Caco-2 (cell line): ENCODE measurements around the gene EML5. TPM values are rescaled to one million over a fixed set of nuclear protein-coding genes. Genes with fewer than 3 reads are reported as not detected.

Source experiments
- BruUV-seq: library from RNA; stranded (reverse); fragments of 400-500 nt; replicated peaks from 2 replicates; lab custom pipeline; 2021; lab: Mats Ljungman, UMichigan
- CTCF ChIA-PET: fragments of 300-600 bp; sonication (Branson Sonifier 250); formaldehyde crosslinking; loops from one replicate; lab custom pipeline; 2022; ENCODE audit warnings: antibody characterized with exemption; lab: Charles Lee
- POLR2A ChIA-PET: fragments of 300-600 bp; sonication (Branson Sonifier 250); formaldehyde crosslinking; loops from one replicate; lab custom pipeline; 2022; ENCODE audit warnings: antibody characterized with exemption; lab: Charles Lee
- DNase-seq, 2 experiments: peaks; one replicate each; pipeline versions ENCODE4 v3.0.0 to v3.0.0-alpha.2; 2020 to 2022
- H3K27me3 ChIP-seq: replicated peaks from 2 replicates; pipeline ENCODE4 v1.6.0; 2011; ENCODE audit warnings: low read length; ENCODE audit not compliant: control insufficient read depth, insufficient read depth
- H3K36me3 ChIP-seq: 2 replicates; pipeline ENCODE4 v1.5.1; 2011; ENCODE audit warnings: low read length; ENCODE audit not compliant: control insufficient read depth, insufficient read depth
- H3K4me1 ChIP-seq: fragments of 250-450 bp; sonication (Bioruptor Pico); 2 replicates; pipeline ENCODE4 v1.5.1; 2020; ENCODE audit warnings: mild to moderate bottlenecking
- H3K4me3 ChIP-seq: 2 replicates; pipeline ENCODE4 v1.5.1; 2011; ENCODE audit warnings: low read depth, mild to moderate bottlenecking, control low read depth, low read length
- H3K9me3 ChIP-seq: fragments of 250-450 bp; sonication (Bioruptor Pico); 2 replicates; pipeline ENCODE4 v1.5.1; 2020; ENCODE audit warnings: mild to moderate bottlenecking, moderate library complexity
- H3K27ac Mint-ChIP-seq: one replicate; pipeline ENCODE4 v1.8.0; 2022; ENCODE audit warnings: mixed read lengths; ENCODE audit not compliant: unreplicated experiment
- H3K27me3 Mint-ChIP-seq: one replicate; pipeline ENCODE4 v1.8.0; 2022; ENCODE audit warnings: mixed read lengths; ENCODE audit not compliant: insufficient read depth, unreplicated experiment
- H3K36me3 Mint-ChIP-seq: one replicate; pipeline ENCODE4 v1.8.0; 2022; ENCODE audit warnings: mild to moderate bottlenecking, mixed read lengths; ENCODE audit not compliant: insufficient read depth, unreplicated experiment
- H3K4me1 Mint-ChIP-seq: one replicate; pipeline ENCODE4 v1.8.0; 2022; ENCODE audit warnings: low read depth, mixed read lengths; ENCODE audit not compliant: unreplicated experiment
- H3K4me3 Mint-ChIP-seq: one replicate; pipeline ENCODE4 v1.8.0; 2022; ENCODE audit warnings: mild to moderate bottlenecking, moderate library complexity, mixed read lengths; ENCODE audit not compliant: unreplicated experiment
- H3K9me3 Mint-ChIP-seq: one replicate; pipeline ENCODE4 v1.8.0; 2022; ENCODE audit warnings: mixed read lengths; ENCODE audit not compliant: unreplicated experiment
- CTCF ChIP-seq, 2 experiments: fragments of 200-600 bp in 1 of 2; IDR thresholded peaks; 1 replicate in 1 of 2; 2 replicates in 1 of 2; pipeline versions ENCODE4 v1.5.1 to v1.8.0; 2011 to 2022; ENCODE audit warnings: antibody characterized with exemption in 1 of 2, control low read depth in 1 of 2, inconsistent platforms in 1 of 2, low read depth in 1 of 2, low read length in 1 of 2, mild to moderate bottlenecking in 1 of 2, moderate library complexity in 1 of 2; ENCODE audit not compliant: insufficient read depth in 1 of 2, severe bottlenecking in 1 of 2, unreplicated experiment in 1 of 2
- intact Hi-C: fragments of 100-400 bp; cut with micrococcal nuclease; formaldehyde crosslinking; loops from one replicate; pipeline ENCODE4 v1.10.0; 2022; ENCODE audit not compliant: unreplicated experiment
- total RNA-seq: library from RNA; stranded (reverse); gene quantifications from 2 replicates; pipeline ENCODE4 v1.2.3, GENCODE V29; 2022

EML5 gene
- total RNA-seq, 1 experiment from 2014 or later, result 0.11 TPM

GRCh38 chr14:88748288-88748687, 44.5 kb downstream of the EML5 start:
- H3K4me3 Mint-ChIP-seq, result no peak overlapping the region
- no peak overlapping the region for H3K27ac Mint-ChIP-seq
- POLR2A ChIA-PET, result no interaction called here
- Histone ChIP-seq H3K9me3 (no peaks in the 10 kb centered on the region), H3K4me1 (no peaks in the 10 kb centered on the region), H3K4me3 (no peak overlapping the region), H3K36me3 (no peaks in the 10 kb centered on the region), H3K27me3 (no peaks in the 10 kb centered on the region)
- peaks cover 15% of the 10 kb centered on the region for H3K27me3 Mint-ChIP-seq
- H3K4me1 Mint-ChIP-seq, result no peaks in the 10 kb centered on the region
- no peaks in the 10 kb centered on the region for H3K36me3 Mint-ChIP-seq
- intact Hi-C loops, result no loop called here
- CTCF ChIA-PET, result no interaction called here
- no peak for DNase-seq
- no peaks in the 10 kb centered on the region for H3K9me3 Mint-ChIP-seq
- TF ChIP-seq CTCF (IDR thresholded peaks at IDR 0.05; ENCODE audit: insufficient read depth in 1 of 2, low read depth in 1 of 2, low read length in 1 of 2, severe bottlenecking in 1 of 2, unreplicated experiment in 1 of 2), result no peak
- BruUV-seq, result no TSS peak

- intact Hi-C loops, result no loop called here
- Histone ChIP-seq H3K4me1 (no peaks in the 10 kb centered on the region), H3K27me3 (no peaks in the 10 kb centered on the region), H3K9me3 (no peaks in the 10 kb centered on the region), H3K4me3 (no peak overlapping the region), H3K36me3 (no peaks in the 10 kb centered on the region)
- CTCF ChIA-PET, result no interaction called here
- Mint-ChIP-seq H3K27me3 (peaks cover 15% of the 10 kb centered on the region), H3K36me3 (no peaks in the 10 kb centered on the region), H3K4me1 (no peaks in the 10 kb centered on the region), H3K9me3 (no peaks in the 10 kb centered on the region), H3K27ac (no peak overlapping the region), H3K4me3 (no peak overlapping the region)
- no peak for TF ChIP-seq CTCF (IDR thresholded peaks at IDR 0.05; ENCODE audit: insufficient read depth in 1 of 2, low read depth in 1 of 2, low read length in 1 of 2, severe bottlenecking in 1 of 2, unreplicated experiment in 1 of 2)
- no peak for DNase-seq
- no TSS peak for BruUV-seq
- POLR2A ChIA-PET, result no interaction called here
Measured at GRCh38 chr14:88746052-88746451, 46.7 kb downstream of the EML5 start.

- Mint-ChIP-seq H3K4me3 (no peak overlapping the region), H3K9me3 (no peaks in the 10 kb centered on the region), H3K27me3 (peaks cover 4% of the 10 kb centered on the region), H3K4me1 (no peaks in the 10 kb centered on the region), H3K36me3 (no peaks in the 10 kb centered on the region), H3K27ac (no peak overlapping the region)
- no peak for DNase-seq
- no TSS peak for BruUV-seq
- intact Hi-C loops, result no loop called here
- Histone ChIP-seq H3K4me1 (no peaks in the 10 kb centered on the region), H3K36me3 (no peaks in the 10 kb centered on the region), H3K4me3 (no peak overlapping the region), H3K27me3 (no peaks in the 10 kb centered on the region), H3K9me3 (no peaks in the 10 kb centered on the region; the same call in 1 of the 2 replicates)
- ChIA-PET POLR2A (no interaction called here), CTCF (no interaction called here)
- no peak for TF ChIP-seq CTCF (IDR thresholded peaks at IDR 0.05; ENCODE audit: insufficient read depth in 1 of 2, low read depth in 1 of 2, low read length in 1 of 2, severe bottlenecking in 1 of 2, unreplicated experiment in 1 of 2)
Measured at GRCh38 chr14:88737245-88737644, 55.5 kb downstream of the EML5 start.
